ENCODE measurements around the gene ARHGEF7.

DNA sequence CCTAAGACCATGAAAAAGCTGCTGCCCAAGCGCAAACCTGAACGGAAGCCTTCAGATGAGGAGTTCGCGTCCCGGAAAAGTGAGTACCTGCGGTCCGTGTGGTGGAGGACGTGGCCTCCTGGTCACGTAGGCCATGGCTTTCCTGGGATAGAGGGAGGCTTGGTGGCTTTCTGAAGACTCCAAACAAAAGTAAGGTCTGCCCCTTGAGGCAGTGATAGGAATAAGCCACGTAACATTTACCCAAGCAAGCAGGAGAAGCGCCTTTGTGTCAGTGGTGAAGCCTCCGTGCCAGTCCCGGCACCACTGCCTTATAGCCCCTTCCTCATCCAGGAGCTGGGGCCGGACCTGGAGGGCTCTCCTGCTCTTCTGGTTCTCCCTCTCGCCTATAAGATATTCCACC, 171.1 kb downstream of the ARHGEF7 start:
- no peak; the same call in 1 of the 2 replicates for TF ChIP-seq CTCF (conservative IDR thresholded peaks at IDR 0.05; ENCODE audit: low read length)
- TF ChIP-seq EZH2phosphoT487 (IDR thresholded peaks at IDR 0.05; ENCODE audit: borderline replicate concordance): no peak
